ENCODE results near the gene COL4A3. TPM values are rescaled to one million over a fixed set of nuclear protein-coding genes. Genes with fewer than 3 reads are reported as not detected.
"Not testable (repeated sequence)": the region's sequence is repeated elsewhere in the genome, so short reads cannot be mapped to it uniquely, and the experiment has no call there.

The COL4A3 gene
- total RNA-seq, 6 donors from 2014 or later = 32.9 to 129 (median 60.6) TPM

GRCh38 chr2:227163485-227163997 lies 883 bp upstream of the COL4A3 start:
- Histone ChIP-seq H3K36me3 (no peaks in the 10 kb centered on the region), H3K27ac (peak overlapping the region; percentile 71 to 82 (median 76)), H3K9me3 (no peaks in the 10 kb centered on the region), H3K4me1 (peaks cover 10 to 23% (median 14%) of the 10 kb centered on the region in 4 donors), H3K4me3 (peak overlapping the region; percentile 39 to 72 (median 58)), H3K27me3 (peaks cover 0 to 16% (median 11%) of the 10 kb centered on the region in 4 donors)
- peak; percentile 36 to 58 for DNase-seq
- peak; percentile 42 to 64 for ATAC-seq (ENCODE audit: low FRiP score in 2 of 2)
- 1 to 2% methylated on average over 15 of the region's 20 CpGs for WGBS, 2 donors
- TF ChIP-seq POLR2A (IDR thresholded peaks at IDR 0.05) (no peak), EP300 (IDR thresholded peaks at IDR 0.05) (no peak), CTCF (IDR thresholded peaks at IDR 0.05) (no peak), POLR2AphosphoS5 (IDR thresholded peaks at IDR 0.05) (no peak)

DNA sequence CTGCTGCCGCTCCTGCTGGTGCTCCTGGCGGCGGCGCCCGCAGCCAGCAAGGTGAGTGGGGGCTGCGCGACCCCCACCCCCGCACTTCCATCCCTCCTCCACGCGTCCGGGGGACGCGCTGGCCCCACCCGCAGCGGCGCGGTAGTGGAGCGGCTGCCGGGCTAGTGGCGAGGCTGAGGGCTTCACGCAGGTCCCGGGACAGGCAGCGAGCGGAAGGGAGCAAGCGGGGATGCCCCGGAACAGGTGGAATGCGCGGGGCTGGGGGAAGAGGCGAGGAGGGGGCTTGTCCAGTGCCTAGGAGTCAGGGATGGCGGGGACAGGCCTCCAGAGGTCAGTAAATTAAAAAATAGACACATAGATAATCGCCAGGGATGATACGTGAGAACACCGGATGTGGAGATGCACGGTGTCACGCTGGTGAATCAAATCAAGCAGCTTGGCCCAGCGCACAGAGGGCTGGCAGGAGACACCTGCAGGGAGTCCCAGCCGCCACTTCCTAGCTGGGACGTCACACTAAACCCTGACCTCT lies 403 bp downstream of the COL4A3 start:
- no peak for TF ChIP-seq EP300 (IDR thresholded peaks at IDR 0.05)
- TF ChIP-seq CTCF (IDR thresholded peaks at IDR 0.05) = no peak
- no peak for TF ChIP-seq POLR2AphosphoS5 (IDR thresholded peaks at IDR 0.05)
- no peak for TF ChIP-seq POLR2A (IDR thresholded peaks at IDR 0.05)
- Histone ChIP-seq H3K9me3 (no peaks in the 10 kb centered on the region), H3K4me3 (peak overlapping the region; percentile 39 to 72 (median 58)), H3K27ac (peak overlapping the region; percentile 71 to 82 (median 74)), H3K36me3 (no peaks in the 10 kb centered on the region), H3K27me3 (peaks cover 0 to 16% (median 11%) of the 10 kb centered on the region in 4 donors), H3K4me1 (peaks cover 10 to 23% (median 14%) of the 10 kb centered on the region in 4 donors)
- peak in 1 of 2 donors; percentile 64 for DNase-seq
- ATAC-seq (ENCODE audit: low FRiP score in 2 of 2) = peak; percentile 5 to 35
- 4 to 5% methylated on average over 17 of the region's 38 CpGs for WGBS, 2 donors

DNA sequence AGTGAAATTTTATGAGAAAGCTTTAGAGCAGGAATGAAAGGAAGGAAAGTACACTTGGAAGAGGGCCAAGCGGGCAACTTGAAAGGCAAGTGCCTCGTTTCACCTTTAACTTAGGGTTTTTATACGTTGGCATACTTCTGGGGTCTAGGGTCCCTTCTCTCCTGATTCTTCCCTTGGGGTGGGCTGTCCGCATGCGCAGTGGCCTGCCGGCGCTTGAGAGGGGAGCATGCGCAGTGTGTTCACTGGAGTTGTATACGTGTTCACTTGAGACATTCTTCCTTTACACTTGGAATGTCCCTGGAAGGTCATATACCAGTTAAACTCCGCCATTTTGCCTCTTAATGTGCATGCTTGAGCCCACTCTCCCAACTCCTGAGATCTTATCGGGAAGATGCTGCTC lies 7.4 kb downstream of the COL4A3 start:
- peak in 1 of 2 donors; percentile 64 for DNase-seq
- not testable (repeated sequence) for H3K4me1 ChIP-seq; H3K27me3 ChIP-seq; H3K36me3 ChIP-seq; ATAC-seq (ENCODE audit: low FRiP score in 2 of 2); H3K27ac ChIP-seq; H3K4me3 ChIP-seq; H3K9me3 ChIP-seq
- 89 to 91% methylated on average over 11 of the region's 11 CpGs for WGBS, 2 donors

DNA sequence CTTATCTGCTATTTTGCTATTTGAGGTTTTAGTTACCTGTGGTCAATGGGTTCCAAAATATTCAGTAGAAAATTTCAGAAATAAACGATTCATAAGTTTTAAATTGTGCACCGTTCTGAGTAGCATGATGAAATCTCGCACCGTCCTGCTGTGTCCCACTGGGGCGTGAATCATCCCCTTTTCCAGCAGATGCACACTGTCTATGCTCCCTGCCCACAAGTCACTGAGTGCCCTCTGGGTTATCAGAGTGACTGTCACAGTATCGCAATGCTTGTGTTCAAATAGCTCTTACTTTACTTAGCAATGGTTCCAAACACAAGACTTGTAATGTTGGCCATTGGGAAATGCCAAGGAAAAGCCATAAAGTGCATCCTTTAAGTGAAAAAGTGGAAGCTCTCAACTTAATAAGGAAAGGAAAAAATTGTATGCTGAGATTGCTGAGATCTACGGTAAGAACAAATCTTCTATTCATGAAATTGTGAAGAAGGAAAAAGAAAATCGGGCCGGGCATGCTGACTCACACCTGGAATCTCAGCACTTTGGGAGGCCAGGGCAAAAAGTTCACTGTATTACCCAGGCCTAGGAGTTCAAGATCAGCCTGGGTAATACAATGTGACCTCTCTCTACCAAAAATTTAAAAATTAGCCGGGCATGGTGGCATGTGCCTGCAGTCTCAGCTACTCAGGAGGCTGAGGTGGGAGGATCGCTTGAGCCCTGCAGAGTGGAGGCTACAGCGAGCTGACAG lies 13.3 kb downstream of the COL4A3 start:
- no peaks in the 10 kb centered on the region for H3K27me3 ChIP-seq
- H3K4me1 ChIP-seq = no peaks in the 10 kb centered on the region
- 90 to 91% methylated on average over 12 of the region's 12 CpGs for WGBS, 2 donors
- H3K9me3 ChIP-seq = no peaks in the 10 kb centered on the region
- no peak for ATAC-seq (ENCODE audit: low FRiP score in 2 of 2)
- no peak for DNase-seq
- H3K27ac ChIP-seq = no peak overlapping the region
- TF ChIP-seq CTCF (IDR thresholded peaks at IDR 0.05) (no peak), POLR2AphosphoS5 (IDR thresholded peaks at IDR 0.05) (no peak), POLR2A (IDR thresholded peaks at IDR 0.05) (no peak), EP300 (IDR thresholded peaks at IDR 0.05) (no peak)
- no peak overlapping the region for H3K4me3 ChIP-seq
- no peaks in the 10 kb centered on the region for H3K36me3 ChIP-seq

DNA sequence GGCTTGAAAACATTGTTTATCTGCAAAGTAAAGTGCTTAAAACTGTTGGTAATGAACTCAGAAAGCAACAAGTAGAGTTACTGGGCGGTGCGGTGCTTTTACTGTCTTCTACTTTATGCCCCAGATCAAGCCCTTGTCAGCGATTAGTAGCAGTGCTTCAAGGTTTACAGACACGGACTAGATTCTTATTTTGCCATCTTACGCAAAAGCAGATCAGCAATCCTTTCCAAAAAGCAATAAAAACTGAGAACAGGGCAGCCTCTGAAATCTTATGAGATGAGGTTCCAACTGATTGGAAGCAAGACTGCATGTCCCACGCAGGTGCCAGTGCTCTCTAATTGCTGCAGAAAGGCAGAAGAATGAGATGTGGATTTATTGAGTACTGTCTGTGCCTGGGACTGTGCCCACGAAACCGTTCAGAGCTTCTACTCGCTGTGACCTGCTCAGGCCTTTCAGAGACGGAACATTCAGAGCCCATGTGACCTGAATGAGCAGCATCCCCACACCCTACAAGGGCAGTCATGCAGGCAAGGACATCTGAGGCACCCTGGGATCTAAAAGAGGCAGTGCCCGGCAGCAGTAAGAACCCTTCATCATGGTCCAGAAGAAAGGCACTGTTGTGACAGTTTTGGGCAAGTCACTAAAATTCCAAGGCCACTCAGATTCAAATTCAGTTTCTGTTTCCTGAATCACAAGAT lies 15.7 kb downstream of the COL4A3 start:
- H3K9me3 ChIP-seq = no peaks in the 10 kb centered on the region
- H3K27ac ChIP-seq = no peak overlapping the region
- H3K4me1 ChIP-seq = no peaks in the 10 kb centered on the region
- TF ChIP-seq EP300 (IDR thresholded peaks at IDR 0.05) (no peak), POLR2A (IDR thresholded peaks at IDR 0.05) (no peak), POLR2AphosphoS5 (IDR thresholded peaks at IDR 0.05) (no peak), CTCF (IDR thresholded peaks at IDR 0.05) (no peak)
- peak in 1 of 2 donors; percentile 13 for ATAC-seq (ENCODE audit: low FRiP score in 2 of 2)
- 74 to 79% methylated on average over 7 to 11 of the region's 11 CpGs for WGBS, 2 donors
- DNase-seq = no peak
- no peak overlapping the region for H3K4me3 ChIP-seq
- no peaks in the 10 kb centered on the region for H3K27me3 ChIP-seq
- no peaks in the 10 kb centered on the region for H3K36me3 ChIP-seq
